T follicular helper cell (primary cell): ENCODE measurements around the gene RAPGEF4.
"Not testable (repeated sequence)": the region's sequence is repeated elsewhere in the genome, so short reads cannot be mapped to it uniquely, and the experiment has no call there.

Experiments
- DNase-seq: peaks from one replicate; pipeline ENCODE4 v3.0.0-alpha.2; 2020; ENCODE audit warnings: low read depth

Gene RAPGEF4

DNA sequence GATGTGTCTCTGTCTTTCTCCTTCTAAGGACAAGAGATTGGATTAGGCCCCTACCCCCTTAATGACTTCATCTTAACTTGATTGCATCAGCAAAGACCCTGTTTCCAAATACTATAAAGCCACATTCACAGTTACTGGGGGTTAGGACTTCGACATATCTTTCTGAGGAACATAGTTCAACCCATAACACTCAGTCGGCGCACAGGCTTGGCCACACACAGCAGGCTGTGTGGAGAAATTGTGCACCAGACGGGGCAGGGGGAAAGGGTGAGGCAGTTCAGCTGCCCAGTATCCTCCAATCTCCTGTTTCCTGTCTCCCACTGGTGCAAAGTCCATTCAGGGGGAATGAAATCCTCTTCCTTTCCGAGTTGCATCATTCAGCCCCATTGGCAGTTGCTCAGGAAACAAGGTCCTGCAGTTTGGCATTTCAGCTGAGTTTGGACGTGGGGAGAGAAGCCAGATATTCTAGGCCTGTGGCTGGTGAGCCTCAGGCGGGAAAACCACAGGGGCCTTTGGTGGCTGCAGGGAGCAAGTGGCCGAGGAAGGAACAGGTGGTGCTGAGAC, 9.4 kb upstream of the RAPGEF4 start:
- DNase-seq = no peak

DNA sequence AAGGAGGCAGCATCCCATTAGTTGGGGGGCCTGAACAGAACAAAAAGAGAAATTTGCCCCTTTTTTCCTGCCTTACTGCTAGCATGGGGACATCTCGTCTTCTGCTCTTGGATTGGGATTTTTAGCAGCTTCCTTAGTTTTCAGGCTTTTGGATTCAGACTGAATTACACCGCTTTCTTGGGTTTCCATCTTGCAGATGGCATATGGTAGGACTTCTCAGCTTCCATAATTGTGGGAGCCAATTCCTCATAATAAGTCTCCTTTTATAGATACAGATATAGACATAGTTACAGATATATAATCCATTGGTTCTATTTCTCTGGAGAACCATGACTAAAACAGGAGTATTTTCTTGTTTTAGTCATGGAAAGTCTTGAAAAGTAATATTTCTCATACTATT, 5.2 kb upstream of the RAPGEF4 start:
- DNase-seq = no peak

DNA sequence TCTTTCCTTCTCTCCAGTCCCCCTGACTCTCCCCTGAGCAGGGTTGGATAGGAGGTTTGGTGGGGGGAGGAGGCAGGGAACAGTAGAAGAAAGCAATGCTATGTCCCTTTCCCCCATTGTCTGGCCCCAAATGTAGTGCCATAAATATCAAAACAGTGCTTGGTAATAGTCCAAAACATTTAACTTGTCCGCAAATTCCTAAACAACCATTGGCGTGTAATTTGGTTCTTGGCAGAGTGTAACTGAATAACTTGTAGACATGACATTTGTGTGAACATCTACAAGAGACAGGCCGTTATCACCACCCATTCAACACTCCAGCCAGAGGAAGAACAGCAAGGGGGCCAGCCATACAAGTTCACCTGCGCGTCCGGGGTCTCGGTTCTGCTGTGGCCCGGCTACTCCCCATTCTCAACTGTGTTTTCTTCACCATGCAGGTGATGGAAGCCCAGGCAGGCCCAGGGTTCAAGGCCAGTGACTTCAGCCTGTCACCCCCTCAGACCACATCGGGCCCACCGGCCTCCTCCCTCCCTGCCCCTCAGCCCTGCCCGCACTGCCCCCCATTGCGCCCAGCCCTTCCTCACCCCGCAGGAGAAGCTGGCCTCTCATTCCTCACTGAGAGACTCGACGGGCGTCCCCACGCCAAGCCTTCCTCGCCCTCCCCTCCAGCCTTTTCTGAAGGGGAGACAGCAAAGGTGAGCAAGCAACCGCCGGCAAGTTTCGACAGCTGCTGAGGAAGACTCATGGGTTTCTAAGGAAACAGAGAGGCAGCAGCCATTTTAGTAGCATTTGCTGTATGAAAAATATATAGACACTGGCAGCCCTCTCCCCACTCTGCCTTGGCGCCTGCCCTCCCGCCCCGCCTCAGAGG, 699 bp upstream of the RAPGEF4 start:
- DNase-seq = no peak

DNA sequence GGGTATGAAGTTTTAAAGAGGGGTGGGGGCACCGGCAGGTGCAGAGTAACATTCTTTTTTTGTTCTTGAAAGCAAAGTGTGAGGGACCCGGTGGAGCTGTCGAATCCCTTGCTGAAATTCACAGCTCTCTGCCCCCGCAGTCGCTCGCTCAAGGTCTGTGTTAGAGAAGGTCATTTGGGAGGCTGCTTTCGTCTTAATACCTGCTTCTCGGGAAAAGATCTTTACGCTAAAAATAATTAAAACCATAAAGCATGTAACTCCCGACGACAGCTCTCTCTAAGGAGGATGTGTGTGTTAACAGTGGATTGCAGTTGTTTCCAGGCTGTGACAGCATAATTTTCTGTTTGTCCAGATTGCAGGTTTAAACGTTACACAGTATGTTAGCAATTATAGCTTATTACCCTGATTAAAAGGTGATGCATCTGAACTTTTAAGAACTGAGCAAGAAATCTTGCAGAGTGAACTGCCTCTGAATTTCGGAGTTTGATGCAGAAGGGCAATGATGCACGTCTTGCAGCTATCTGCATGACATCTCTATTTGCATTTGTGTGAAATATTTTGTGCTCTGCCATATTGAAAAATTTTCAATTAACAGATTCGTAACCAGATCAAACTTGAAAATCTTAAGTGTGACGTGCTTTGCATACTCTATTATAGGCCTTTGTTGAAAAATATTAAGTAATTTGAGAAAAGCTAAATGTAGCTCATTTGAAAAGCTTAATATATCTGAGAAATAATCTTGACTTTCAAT, 954 bp downstream of the RAPGEF4 start:
- DNase-seq = no peak

DNA sequence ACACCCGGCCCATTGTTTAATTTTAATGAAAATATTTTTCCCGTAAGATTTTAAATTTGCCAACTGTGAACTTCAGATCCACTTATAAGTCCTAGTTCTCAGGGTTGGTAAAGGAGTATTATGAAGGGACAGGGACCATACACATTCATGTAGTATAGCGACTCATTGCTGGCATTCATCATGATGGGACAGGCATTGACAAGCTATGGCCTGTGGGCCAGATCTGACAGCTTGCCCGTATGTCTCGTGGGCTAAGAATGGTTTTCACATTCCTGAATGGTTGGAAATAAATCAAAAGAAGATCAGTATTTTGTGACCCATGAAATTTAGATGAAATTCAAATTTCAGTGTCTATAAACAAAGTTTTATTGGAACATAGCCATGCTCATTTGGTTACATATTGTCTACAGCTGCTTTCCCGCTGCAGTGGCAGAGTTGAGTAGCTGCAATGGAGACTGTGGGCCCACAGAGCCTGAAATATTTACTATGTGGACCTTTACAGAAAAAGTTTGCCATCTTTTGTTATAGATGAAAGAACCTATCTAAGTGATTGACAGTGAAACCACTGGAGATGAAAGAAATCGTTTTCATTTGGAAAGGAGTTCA, 4.1 kb downstream of the RAPGEF4 start:
- DNase-seq = no peak

DNA sequence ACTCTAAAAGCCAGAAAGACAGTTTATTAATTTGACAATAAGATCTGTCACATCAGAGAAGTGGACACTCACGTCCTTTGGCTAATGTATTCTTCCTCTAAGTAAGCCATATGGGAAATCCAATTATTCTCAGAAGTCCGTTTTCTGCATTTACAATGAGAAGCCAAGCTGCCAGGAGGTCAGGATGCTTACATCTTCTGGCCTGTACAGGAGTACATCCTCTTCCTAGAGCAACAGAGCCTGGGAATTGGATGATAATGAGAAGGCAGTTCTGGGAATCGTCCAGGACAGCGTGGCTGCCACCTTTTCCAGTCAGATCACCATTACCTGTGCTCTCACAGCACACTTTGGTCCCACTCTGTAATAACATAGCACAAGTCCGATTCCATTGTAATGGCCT, 5.2 kb downstream of the RAPGEF4 start:
- no peak for DNase-seq

DNA sequence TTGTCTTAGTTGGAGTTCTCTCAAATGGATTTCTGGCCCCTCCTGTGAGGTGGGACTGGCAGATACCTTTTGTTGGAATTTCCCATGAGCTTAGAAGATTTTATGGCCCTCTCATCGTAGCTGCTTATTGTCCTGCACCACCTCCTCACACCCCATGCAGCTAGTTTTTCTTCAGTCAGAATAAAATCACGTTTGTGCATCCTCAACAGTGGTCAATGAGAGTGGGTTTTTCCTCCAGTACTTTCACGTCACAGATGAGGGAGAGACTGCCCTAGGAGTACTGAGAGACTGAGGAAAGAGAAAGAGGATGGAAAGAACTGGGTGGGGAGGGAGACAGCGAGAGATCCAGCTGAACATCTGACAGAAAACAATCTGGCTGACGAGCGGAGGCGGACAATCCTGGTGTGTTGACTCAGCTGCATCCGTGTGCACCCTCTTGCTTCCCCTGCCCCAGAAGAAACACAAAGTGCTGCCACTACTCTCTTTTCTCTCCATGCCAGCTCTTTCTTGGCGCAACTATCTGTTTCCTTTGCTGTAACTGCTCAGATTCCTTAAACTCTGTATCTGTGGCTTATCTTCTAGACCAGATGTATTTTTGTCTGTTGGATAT, 7.4 kb downstream of the RAPGEF4 start:
- no peak for DNase-seq

DNA sequence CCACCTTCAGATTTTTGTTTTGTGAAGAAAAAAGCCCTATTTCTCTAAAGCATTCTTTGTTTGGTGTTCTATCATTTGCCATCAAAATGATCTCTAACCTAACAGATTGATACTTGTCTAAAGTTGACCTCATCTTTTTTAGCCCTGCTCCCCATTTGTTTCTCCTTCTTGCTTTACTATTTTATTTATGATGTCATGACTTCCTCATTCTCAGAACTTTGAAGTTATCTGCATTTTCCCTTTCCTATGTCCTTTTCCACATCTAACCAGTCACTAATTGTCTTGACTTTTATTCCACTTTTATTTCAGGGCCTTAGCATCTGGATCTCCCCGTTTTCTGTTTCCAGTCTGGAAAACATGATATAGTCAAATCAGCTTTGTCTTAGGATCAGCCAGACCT, 8.3 kb downstream of the RAPGEF4 start:
- DNase-seq = no peak

DNA sequence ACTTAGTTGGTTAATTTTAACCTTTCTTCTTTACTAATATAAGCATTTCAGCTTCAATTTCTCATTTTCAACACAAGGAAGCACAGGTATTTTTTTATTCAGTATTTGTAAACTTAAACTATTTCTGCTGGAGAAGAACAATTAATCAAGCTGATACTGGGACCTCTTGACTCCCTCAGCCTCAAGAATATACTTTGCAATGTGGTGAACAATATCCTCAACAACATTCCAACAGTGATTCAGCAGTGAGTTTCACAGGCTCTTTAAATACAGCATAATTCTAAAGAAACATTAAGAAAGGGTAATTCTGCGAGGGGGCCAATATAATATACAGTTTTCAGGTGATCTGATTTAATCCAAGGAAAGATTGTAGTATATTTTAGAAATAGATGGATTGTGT, 10.0 kb downstream of the RAPGEF4 start:
- no peak for DNase-seq

DNA sequence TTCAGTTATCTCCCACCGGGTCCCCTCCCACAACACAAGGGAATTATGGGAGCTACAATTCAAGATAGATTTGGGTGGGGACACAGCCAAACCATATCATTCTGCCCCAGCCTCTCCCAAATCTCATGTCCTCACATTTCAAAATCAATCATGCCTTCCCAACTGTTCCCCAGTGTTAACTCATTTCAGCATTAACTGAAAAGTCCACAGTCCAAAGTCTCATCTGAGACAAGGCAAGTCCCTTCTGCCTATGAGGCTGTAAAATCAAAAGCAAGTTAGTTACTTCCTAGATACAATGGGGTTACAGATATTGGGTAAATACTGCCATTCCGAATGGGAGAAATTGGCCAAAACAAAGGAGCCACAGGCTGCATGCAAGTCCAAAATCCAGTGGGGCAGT, 12.9 kb downstream of the RAPGEF4 start:
- DNase-seq = not testable (repeated sequence)

DNA sequence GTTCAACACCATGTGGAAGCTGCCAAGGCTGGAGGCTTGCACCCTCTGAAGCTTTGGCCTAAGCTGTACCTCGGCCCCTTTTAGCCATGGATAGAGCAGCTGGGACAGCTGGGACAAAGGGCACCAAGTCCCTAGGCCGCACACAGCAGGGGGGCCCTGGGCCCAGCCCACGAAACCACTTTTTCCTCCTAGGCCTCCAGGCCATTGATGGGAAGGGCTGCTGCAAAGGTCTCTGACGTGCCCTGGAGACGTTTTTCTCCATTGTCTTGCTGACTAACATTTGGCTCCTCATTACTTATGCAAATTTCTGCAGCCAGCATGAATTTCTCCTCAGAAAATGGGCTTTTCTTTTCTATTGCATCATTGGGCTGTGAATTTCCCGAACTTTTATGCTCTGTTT, 13.7 kb downstream of the RAPGEF4 start:
- DNase-seq = no peak

DNA sequence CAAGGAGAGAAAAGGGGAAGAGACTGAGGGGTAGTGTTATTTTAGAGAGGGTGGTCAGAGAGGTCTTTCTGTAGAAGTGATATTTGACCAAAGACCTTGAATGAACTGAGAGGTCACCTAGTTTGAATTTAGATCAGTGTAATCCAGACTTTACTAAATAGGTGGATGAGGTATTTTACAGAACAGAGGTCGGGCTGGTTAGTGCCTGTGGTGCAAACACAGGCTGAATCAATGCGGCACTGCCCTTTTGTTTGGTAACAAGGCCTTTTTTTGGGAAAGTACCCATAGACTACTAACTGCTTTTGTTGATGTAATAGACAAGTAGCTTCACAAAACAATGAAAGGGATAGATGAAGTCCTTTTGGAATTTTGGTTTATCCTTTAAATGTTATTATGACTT, 15.9 kb downstream of the RAPGEF4 start:
- no peak for DNase-seq

DNA sequence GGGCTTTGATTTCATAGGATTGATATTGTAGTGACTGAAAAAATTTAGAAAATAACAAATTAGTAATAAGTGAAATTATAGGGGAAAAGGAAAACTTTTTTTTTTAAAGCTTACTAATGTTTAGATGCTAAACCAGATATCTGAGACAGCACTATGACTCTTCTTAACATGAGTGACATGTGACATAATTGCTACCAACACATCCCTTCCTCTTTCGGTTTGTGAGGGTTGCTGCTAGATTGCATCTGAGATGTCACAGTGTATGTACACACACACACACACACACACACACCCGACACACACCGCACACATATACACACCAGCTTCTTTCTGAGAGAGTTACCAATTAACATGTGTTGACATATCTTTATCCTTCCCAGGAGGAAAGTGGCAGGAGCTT, 18.0 kb downstream of the RAPGEF4 start:
- no peak for DNase-seq

DNA sequence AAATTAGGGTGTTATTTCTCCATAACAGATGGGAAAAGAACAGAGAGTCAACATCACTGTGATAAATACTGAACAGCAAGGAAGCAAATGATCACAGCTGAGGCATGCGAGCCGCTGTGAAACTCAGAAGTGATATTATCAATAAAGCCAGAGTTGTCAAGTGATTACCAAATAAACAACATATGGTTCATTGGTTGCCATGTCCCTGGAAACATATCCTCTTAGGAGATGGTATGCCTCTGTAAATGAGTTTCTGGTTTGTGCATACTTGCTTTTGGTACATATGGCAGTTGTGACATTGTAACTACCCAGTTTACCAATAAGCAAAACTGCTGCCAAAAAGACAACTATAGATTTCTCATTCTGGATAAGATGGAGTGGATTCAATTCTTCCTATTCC, 23.8 kb downstream of the RAPGEF4 start:
- no peak for DNase-seq

DNA sequence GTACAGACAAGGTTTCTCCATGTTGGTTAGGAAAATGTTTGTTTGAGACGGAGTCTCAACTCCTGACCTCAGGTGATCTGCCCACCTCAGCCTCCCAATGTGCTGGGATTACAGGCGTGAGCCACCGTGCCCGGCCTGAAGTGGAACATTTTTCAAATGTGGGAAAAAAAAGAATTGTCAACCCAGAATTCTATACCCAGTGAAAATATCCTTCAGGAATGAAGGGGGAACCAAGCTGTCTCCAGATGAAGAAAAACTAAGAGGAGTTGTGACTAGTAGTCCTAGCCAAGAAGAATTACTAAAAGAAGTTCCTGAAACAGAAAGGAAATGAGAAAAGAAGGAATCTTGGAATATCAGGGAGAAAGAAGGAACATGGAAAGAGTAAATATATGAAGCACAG, 25.7 kb downstream of the RAPGEF4 start:
- DNase-seq = no peak

DNA sequence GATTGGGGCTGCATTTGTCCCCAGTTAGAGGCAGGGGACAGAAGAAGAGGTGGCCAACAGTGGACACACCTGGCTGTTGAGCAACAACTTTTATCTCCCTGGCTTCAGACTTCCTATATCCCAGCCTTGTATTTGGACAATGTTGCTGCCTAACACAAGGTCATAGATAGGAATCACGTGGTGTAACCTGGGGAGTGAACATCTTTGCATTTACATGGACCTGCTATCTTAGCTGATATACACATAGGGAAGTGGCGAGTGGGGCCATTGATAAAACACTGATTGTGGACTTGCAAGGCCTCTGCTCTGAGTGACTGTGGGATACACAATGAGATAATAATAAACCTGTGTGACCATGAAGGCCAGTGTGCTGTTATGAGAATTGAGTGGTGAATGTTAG, 26.9 kb downstream of the RAPGEF4 start:
- DNase-seq = no peak

DNA sequence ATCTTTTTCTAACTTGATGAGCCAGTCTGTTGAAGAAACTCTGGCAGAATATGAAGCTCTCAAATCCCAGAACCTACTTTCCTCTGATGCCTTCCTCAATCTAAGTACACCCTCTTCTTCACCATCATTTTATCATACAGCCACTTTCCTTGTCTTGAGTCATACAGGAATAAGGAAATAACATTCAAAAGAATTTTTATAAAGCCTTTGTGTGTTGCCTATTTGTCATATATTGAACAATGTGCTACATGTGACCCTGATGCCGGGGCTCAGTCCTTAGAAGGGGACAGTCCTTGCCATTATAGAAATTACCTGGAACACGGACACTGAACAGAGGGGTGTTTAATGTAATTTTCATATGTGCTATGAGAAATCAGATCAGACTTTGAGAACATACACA, 27.4 kb downstream of the RAPGEF4 start:
- DNase-seq = no peak

DNA sequence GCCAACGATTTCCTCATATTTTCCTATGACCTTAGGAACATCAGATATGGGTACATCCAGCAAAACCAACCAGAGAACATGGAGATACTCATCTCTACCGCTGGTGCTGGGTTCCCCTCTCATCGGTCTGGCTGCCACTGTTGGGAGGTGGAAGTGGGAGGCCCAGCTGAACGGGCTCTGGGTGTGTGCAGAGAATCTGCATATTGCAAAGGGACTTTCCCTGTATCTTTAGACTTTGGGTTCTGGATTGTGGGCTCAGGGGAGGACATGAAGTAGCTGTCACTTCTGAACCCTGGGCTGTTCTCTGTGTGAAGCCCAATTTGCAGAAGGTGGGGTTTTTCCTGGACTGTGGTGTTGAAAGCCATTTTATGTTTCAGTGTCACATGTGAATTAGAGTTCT, 30.0 kb downstream of the RAPGEF4 start:
- DNase-seq = no peak

DNA sequence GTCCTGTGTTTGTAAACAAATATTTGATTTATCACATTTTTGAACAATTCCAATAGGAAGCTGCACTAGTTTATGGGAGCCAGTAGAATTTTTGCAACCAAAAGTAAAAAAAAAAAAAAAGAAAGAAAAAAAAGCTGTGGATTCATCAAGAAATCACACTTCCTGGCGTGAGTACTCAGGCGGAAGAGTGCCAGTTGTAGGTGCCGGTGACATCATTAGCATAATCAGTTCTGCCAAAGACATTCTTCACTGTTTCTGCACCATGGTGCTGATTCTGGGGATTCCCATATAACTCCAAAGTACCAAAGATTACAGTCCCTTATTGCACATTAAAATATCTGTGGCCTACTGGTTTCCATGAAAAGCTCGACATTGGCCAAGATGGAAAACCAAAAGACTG, 32.8 kb downstream of the RAPGEF4 start:
- DNase-seq = no peak

DNA sequence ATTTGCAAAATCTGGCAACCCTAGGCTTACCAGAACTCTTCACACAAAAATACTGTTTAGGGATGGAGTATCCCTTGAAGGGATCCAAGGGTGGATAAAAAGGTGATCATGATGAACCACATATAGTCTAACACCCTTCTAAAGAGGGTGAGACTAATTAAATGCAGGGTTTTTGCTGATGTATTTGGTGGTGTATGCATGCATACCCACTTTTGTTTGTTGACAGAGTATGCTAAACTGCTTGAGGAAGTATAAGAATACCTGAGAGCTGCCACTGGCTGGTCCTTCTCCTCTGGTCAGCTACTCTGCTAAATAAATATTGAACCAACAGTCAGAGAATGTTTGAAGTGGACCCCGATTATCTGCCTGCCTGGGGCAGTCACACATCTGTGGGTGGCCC, 34.2 kb downstream of the RAPGEF4 start:
- DNase-seq = no peak

DNA sequence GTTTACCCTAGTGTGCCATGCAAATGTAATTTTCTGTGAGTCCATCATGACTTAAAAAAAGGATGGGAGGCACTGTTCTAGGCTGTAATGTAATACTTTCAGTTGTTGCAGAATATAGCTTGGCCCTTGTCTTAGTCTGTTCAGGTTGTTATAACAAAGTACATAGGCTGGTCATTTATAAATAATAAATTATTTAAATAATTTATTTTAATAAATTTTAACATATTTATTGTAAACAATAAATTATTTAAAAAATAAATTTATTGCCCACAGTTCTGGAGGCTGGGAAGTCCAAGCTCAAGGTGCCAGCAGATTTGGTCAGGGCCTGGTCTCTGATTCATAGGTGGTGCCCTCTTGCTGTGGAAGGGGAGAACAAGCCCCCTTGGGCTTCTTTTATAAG, 35.2 kb downstream of the RAPGEF4 start:
- DNase-seq = no peak

DNA sequence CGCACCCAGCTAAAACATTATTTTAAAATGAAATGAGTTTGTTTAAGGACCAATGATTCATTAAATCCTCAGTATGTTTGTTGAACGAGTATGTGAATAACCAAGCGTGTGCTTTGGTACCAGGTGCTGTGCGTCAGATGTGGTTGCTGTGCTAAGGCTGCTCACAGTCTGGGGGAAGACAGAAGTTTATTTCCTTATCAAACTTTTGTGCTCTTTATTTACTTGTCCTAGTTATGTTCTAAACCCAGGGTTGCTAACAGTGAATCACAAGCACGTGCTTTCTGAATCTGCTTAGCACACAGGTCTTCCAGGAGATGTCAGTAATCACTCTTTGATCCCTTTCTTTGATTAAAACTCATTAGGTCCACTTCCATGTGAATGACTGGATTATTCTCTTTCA, 37.0 kb downstream of the RAPGEF4 start:
- DNase-seq = no peak
